HG03378 (cell line): ENCODE results near the gene SRC.

Source experiments
- ATAC-seq: cut with Tn5 transposase; IDR thresholded peaks from one replicate; pipeline ENCODE4 v1.9.1; 2021; ENCODE audit warnings: mild to moderate bottlenecking, moderate library complexity; ENCODE audit not compliant: unreplicated experiment

Gene SRC

GRCh38 chr20:37406010-37406998 is 60.4 kb downstream of the SRC start:
- ATAC-seq, result no peak

- ATAC-seq, result no peak
These were observed 61.2 kb downstream of the SRC start for GRCh38 chr20:37407019-37407566.

DNA sequence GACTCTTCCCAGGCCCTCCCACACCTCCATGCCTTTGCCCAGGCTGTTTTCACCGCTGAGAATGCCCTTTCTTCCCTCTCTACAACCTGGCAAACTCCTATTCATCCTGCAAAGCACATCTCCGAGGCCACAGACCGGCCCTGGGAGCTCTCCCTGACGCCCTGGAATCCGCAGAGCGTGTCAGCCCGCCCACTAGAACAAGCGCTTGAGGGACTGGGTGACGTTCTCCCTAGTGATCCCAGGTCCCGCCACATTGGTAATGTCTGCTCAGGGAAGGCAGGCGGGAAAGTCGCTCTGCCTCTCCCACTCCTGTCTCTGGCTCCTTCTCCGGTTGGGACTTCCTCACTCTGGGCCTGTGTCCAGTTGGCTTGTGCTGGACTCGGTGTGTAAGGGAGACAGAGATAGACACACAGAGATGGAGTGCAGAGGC is 61.6 kb downstream of the SRC start:
- ATAC-seq, result no peak

GRCh38 chr20:37408302-37409193 is 62.6 kb downstream of the SRC start:
- ATAC-seq, result no peak

- ATAC-seq, result no peak
These were observed 65.7 kb downstream of the SRC start for GRCh38 chr20:37411408-37412219.

DNA sequence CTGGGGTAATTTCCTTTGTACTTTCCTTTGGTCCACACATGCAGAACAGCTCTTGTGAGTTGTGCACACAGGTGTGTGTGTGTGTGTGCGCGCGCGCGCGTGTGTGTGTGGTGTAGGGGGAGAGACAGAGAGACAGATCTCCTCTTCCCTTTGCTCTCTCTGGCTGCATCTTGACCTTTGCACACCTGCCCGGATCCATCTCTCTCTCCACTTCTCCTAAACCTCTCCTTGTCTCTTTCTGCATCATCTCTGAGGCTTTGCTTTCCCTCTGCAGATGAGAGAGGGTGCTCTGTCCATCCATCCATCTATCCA is 67.0 kb downstream of the SRC start:
- no peak for ATAC-seq

- no peak for ATAC-seq
These were observed 67.4 kb downstream of the SRC start for GRCh38 chr20:37413379-37413778.

- ATAC-seq, result no peak
These were observed 68.5 kb downstream of the SRC start for GRCh38 chr20:37414224-37415035.

GRCh38 chr20:37415118-37416085 is 69.5 kb downstream of the SRC start:
- ATAC-seq, result no peak

DNA sequence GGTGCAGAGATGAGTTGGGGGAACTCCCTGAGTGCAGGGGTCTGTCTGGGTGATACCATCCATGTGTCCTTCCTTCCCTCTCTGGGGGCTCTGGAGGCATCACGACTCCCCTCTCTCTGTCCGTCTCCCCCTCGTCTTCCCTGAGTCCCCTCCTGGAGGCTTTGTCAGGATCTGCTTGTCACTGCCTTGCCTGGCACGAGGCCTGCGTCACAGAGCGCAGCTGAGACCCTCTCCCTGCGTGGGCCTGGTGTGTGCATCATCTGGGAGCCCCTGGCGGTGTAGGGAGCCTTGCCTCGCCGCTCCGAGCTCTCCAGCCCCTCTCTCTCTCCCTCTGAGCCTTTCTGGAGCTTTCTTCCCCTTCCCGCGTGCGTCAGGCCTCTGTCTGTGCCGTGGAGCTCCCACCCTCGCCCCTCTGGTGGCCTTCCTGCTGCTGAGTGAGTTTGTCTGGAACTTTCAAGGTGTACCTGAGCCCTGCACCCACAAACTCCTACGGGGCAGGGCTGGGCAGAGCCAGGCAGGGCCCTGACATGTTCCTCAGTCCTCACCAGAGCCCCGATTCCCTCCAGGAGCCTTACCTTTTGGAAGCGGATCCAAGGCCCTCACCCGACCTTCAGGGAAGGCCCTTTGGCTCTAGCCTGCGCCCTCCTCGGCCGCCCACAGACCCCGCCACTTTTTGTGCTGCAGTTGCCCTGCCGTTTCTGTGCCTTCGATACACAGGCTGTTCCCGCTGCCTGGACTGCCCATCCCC is 70.3 kb downstream of the SRC start:
- no peak for ATAC-seq

- no peak for ATAC-seq
These were observed 71.1 kb downstream of the SRC start for GRCh38 chr20:37416848-37417616.

DNA sequence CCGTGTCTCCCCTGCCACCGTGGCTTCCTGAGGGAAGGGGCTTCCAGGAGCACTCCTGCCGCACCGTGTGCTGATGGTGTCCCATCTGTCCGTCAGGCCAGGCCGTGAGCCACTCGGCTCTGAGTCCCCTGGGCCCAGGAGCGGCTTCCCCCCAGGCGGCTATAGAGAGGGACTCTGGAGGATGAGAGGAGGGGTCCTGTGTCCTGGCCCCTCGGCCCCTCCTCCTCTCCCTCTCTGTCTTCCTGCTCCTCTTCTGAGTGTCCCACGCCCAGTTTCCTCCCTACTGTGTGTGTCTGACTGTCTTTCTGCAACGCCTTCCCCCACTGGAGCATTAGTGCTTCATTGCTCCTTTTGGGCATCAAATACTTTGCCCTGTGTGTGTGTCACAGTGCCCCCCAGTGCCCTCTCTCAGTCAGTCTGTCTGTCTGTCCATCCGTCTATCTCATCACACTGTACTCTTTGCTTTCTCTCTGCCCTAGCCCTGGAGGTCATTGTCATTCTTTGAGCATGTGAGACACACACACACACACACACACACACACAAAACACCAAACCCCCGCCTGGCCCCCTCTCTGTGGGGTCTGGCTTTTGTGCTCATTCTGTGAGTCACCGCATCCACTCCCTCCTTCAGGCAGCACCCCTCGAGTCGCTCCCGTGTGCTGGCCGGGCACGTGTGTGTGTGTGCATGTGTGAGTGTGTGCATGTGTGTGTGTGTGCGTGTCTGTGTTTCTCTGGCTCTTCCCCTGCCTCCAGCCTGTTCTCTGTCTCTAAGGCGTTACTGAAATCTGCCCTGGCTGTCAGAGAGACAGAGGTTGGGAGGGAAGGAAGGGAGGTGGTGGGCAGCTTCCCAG is 71.9 kb downstream of the SRC start:
- ATAC-seq, result no peak

GRCh38 chr20:37418591-37419109 is 72.7 kb downstream of the SRC start:
- no peak for ATAC-seq

DNA sequence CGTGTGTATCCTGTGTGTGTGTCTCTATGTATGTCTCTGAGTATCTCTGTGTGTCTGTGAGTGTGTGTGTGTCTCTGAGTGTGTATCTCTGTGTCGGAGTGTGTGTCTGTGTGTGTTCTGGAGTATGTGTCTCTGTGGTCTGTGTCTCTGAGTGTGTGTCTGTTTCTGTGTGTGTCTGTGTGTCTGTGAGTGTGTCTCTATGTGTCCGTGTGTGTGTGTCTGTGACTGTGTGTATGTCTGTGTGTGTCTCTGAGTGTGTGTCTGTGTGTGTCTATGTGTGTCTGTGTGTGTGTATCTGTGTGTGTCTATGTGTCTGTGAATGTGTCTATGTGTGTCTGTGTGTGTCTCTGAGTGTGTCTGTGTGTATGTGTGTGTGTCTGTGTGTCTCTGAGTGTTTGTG is 73.4 kb downstream of the SRC start:
- ATAC-seq, result no peak

DNA sequence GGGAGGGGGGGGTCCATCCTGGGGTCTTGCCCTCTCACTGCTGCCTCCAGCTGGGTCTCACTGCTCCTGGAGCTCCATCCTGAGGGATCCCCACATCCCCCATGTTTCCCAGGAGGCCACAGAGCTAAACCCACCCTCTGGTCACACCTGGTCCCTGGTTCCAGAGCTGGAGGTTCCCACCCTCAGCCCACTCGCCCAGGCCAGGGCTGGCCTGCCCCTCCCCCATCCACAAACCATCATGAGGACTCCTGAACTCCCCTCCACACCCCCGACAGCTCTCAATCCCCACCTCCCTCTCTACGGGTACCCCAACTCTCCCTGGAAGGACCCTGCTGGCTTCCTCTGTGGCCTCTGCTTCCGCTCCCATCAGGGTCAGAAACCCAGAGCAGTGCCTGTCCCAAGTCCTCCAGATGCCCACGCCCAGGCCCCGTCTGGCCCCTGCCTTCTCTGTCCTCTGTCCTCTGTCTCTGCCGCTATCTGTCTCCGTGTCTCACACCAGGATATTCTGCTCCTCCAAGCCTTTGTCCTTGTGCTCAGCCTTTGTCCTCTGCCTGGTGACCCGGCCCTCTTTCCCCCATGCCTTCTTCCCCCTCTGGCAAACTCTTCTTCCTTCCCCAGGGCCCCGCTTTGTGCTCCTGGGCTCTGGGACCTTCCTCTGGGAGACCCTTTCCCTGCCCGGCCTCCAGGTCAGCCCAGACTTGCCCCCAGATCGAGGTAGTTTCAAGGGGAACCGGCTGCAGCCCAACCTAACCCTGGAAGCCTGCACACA is 74.0 kb downstream of the SRC start:
- ATAC-seq, result no peak
